ENCODE measurements around the gene ZNF689.
A peak's percentile ranks its signal among the peaks of the same experiment; 100 is the strongest.

Gene ZNF689

DNA sequence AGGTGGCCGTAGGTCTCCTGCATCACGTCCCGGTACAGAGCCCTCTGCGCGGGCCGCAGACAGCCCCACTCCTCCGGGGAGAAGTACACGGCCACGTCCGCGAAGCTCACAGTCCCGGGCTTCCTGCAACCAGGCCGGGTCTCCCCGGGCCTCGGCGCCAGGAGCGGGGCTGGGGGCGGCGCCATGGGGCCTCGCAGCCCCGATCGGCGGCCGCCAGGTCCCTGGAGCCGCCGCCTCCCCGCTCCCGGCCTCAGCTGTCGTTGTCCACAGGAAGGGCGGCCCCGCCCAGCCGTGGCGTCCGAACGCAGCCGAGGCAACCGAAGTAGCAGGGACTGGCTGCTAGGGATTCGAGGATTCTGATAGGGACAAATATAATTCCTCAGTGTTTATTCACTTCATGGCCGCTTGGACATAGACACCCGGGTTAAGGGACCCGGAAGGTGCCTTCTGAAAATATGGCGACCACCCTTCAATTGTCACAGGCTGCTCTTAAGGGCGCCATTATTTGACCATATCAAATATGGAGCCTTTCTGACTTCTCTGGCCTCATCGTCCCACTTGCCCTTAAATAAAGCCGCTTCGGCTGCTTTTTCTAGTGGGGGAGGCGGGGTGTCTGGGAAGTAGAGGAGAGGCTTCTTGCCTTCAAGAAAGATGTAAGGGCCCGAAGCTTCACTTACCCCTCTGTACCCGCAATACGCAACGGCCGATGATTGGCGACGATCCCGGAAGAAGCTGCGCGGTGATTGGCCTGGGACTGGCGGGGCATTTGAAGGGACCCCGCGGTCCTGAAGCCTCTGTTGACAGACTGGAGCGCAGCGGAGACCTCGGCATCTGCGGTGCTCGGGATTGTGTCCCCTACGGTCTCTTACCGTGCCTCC lies 38.5 kb downstream of the ZNF689 start, which contains the start of gene ZNF688 (continued):
- TF ChIP-seq ZNF133 (tag by site-specific recombination; IDR thresholded peaks at IDR 0.05): no peak
- TF ChIP-seq ZFP3 (tag by site-specific recombination; IDR thresholded peaks at IDR 0.05; ENCODE audit: low read depth): no peak
- TF ChIP-seq, protein P1, sequence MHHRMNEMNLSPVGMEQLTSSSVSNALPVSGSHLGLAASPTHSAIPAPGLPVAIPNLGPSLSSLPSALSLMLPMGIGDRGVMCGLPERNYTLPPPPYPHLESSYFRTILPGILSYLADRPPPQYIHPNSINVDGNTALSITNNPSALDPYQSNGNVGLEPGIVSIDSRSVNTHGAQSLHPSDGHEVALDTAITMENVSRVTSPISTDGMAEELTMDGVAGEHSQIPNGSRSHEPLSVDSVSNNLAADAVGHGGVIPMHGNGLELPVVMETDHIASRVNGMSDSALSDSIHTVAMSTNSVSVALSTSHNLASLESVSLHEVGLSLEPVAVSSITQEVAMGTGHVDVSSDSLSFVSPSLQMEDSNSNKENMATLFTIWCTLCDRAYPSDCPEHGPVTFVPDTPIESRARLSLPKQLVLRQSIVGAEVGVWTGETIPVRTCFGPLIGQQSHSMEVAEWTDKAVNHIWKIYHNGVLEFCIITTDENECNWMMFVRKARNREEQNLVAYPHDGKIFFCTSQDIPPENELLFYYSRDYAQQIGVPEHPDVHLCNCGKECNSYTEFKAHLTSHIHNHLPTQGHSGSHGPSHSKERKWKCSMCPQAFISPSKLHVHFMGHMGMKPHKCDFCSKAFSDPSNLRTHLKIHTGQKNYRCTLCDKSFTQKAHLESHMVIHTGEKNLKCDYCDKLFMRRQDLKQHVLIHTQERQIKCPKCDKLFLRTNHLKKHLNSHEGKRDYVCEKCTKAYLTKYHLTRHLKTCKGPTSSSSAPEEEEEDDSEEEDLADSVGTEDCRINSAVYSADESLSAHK (tag by site-specific recombination; IDR thresholded peaks at IDR 0.05): 0 out of 2 replicates have a peak, but pooled peaks have one; percentile 3
- TF ChIP-seq WT1 (tag by site-specific recombination; IDR thresholded peaks at IDR 0.05): no peak
- no peak for TF ChIP-seq ZNF792 (tag by site-specific recombination; IDR thresholded peaks at IDR 0.05)
- TF ChIP-seq SCRT2 (tag by site-specific recombination; IDR thresholded peaks at IDR 0.05): no peak
- no peak for TF ChIP-seq ZNF530 (tag by site-specific recombination; IDR thresholded peaks at IDR 0.05; ENCODE audit: low read depth)
- no peak for TF ChIP-seq ZFP41 (tag by site-specific recombination; IDR thresholded peaks at IDR 0.05; ENCODE audit: borderline replicate concordance)
- TF ChIP-seq ZNF560 (tag by site-specific recombination; IDR thresholded peaks at IDR 0.05; ENCODE audit: borderline replicate concordance): no peak
- no peak for TF ChIP-seq ZNF658 (tag by site-specific recombination; IDR thresholded peaks at IDR 0.05)
- TF ChIP-seq ZNF248 (tag by site-specific recombination; IDR thresholded peaks at IDR 0.05): no peak
- no peak for TF ChIP-seq ZNF112 (tag by site-specific recombination; IDR thresholded peaks at IDR 0.05)
- TF ChIP-seq ZNF558 (tag by site-specific recombination; IDR thresholded peaks at IDR 0.05): peak; percentile 36; the same call in 1 of the 2 replicates
- no peak for TF ChIP-seq REPIN1 (tag by site-specific recombination; IDR thresholded peaks at IDR 0.05; ENCODE audit: low read depth)
- TF ChIP-seq, protein P2, sequence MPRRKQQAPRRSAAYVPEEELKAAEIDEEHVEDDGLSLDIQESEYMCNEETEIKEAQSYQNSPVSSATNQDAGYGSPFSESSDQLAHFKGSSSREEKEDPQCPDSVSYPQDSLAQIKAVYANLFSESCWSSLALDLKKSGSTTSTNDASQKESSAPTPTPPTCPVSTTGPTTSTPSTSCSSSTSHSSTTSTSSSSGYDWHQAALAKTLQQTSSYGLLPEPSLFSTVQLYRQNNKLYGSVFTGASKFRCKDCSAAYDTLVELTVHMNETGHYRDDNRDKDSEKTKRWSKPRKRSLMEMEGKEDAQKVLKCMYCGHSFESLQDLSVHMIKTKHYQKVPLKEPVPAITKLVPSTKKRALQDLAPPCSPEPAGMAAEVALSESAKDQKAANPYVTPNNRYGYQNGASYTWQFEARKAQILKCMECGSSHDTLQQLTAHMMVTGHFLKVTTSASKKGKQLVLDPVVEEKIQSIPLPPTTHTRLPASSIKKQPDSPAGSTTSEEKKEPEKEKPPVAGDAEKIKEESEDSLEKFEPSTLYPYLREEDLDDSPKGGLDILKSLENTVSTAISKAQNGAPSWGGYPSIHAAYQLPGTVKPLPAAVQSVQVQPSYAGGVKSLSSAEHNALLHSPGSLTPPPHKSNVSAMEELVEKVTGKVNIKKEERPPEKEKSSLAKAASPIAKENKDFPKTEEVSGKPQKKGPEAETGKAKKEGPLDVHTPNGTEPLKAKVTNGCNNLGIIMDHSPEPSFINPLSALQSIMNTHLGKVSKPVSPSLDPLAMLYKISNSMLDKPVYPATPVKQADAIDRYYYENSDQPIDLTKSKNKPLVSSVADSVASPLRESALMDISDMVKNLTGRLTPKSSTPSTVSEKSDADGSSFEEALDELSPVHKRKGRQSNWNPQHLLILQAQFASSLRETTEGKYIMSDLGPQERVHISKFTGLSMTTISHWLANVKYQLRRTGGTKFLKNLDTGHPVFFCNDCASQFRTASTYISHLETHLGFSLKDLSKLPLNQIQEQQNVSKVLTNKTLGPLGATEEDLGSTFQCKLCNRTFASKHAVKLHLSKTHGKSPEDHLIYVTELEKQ (tag by site-specific recombination; IDR thresholded peaks at IDR 0.05; ENCODE audit: borderline replicate concordance): no peak
- peak; percentile 73 for TF ChIP-seq ZBTB8A (tag by site-specific recombination; IDR thresholded peaks at IDR 0.05)
- no peak; the same call in 1 of the 2 replicates for TF ChIP-seq HOXD13 (CRISPR knock-in tag; IDR thresholded peaks at IDR 0.05; ENCODE audit: borderline replicate concordance)
- TF ChIP-seq ZNF274 (IDR thresholded peaks at IDR 0.05; ENCODE audit: low read length): no peak
- no peak for TF ChIP-seq ZNF274 (tag by site-specific recombination; IDR thresholded peaks at IDR 0.05; ENCODE audit: borderline replicate concordance)
- TF ChIP-seq, protein P3, sequence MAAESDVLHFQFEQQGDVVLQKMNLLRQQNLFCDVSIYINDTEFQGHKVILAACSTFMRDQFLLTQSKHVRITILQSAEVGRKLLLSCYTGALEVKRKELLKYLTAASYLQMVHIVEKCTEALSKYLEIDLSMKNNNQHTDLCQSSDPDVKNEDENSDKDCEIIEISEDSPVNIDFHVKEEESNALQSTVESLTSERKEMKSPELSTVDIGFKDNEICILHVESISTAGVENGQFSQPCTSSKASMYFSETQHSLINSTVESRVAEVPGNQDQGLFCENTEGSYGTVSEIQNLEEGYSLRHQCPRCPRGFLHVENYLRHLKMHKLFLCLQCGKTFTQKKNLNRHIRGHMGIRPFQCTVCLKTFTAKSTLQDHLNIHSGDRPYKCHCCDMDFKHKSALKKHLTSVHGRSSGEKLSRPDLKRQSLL (tag by site-specific recombination; IDR thresholded peaks at IDR 0.05): 0 out of 2 replicates have a peak, but pooled peaks have one; percentile 2
- peak; percentile 64 for TF ChIP-seq ZSCAN30 (tag by site-specific recombination; IDR thresholded peaks at IDR 0.05)
- TF ChIP-seq ZNF266 (tag by site-specific recombination; IDR thresholded peaks at IDR 0.05; ENCODE audit: low read depth): no peak
- TF ChIP-seq ZNF426 (tag by site-specific recombination; IDR thresholded peaks at IDR 0.05): no peak
- no peak for TF ChIP-seq ZNF544 (tag by site-specific recombination; IDR thresholded peaks at IDR 0.05)
- TF ChIP-seq ZFHX2 (tag by site-specific recombination; conservative IDR thresholded peaks at IDR 0.05): peak; percentile 66
- TF ChIP-seq ZNF707 (tag by site-specific recombination; IDR thresholded peaks at IDR 0.05): no peak
- TF ChIP-seq, protein P4, sequence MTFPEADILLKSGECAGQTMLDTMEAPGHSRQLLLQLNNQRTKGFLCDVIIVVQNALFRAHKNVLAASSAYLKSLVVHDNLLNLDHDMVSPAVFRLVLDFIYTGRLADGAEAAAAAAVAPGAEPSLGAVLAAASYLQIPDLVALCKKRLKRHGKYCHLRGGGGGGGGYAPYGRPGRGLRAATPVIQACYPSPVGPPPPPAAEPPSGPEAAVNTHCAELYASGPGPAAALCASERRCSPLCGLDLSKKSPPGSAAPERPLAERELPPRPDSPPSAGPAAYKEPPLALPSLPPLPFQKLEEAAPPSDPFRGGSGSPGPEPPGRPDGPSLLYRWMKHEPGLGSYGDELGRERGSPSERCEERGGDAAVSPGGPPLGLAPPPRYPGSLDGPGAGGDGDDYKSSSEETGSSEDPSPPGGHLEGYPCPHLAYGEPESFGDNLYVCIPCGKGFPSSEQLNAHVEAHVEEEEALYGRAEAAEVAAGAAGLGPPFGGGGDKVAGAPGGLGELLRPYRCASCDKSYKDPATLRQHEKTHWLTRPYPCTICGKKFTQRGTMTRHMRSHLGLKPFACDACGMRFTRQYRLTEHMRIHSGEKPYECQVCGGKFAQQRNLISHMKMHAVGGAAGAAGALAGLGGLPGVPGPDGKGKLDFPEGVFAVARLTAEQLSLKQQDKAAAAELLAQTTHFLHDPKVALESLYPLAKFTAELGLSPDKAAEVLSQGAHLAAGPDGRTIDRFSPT (tag by site-specific recombination; IDR thresholded peaks at IDR 0.05): no peak
- peak; percentile 85 for TF ChIP-seq ZNF660 (tag by site-specific recombination; IDR thresholded peaks at IDR 0.05)
- TF ChIP-seq ZNF624 (tag by site-specific recombination; IDR thresholded peaks at IDR 0.05): no peak
- TF ChIP-seq FEZF1 (tag by site-specific recombination; IDR thresholded peaks at IDR 0.05): peak; percentile 47
- TF ChIP-seq ZNF391 (tag by site-specific recombination; IDR thresholded peaks at IDR 0.05; ENCODE audit: borderline replicate concordance, low read depth): no peak
- TF ChIP-seq GLIS2 (tag by site-specific recombination; IDR thresholded peaks at IDR 0.05): peak; percentile 33; the same call in 1 of the 2 replicates

All from HEK293 (cell line).